GM12878 (cell line): ENCODE data around the gene MYO9B. TPM values are rescaled to one million over a fixed set of nuclear protein-coding genes. Genes with fewer than 3 reads are reported as not detected.

Experiments
- BCL11A ChIP-seq: IDR thresholded peaks from 2 replicates; pipeline ENCODE4 v1.6.1; 2011; ENCODE audit warnings: low read depth, low read length
- CBX5 ChIP-seq: sonication (generic); IDR thresholded peaks from 2 replicates; pipeline ENCODE4 v1.6.1; 2016; ENCODE audit warnings: low read depth, moderate library complexity, mild to moderate bottlenecking, inconsistent platforms
- CEBPB ChIP-seq, 2 experiments: fragments of 150-350 bp in 1 of 2; IDR thresholded peaks; 2 replicates each; pipeline ENCODE4 v1.6.1; 2012 to 2014; ENCODE audit warnings: low read depth in 2 of 2, low read length in 2 of 2, borderline replicate concordance in 1 of 2, inconsistent platforms in 1 of 2
- CHD1 ChIP-seq: IDR thresholded peaks from 2 replicates; pipeline ENCODE4 v1.6.1; 2012; ENCODE audit warnings: low read depth, low read length, improper control_type of control experiment
- CREM ChIP-seq: IDR thresholded peaks from 2 replicates; pipeline ENCODE4 v1.6.1; 2014; ENCODE audit warnings: antibody characterized with exemption, low read depth
- EP300 ChIP-seq, 2 experiments: fragments of 150-350 bp in 1 of 2; IDR thresholded peaks; 2 replicates each; pipeline ENCODE4 v1.6.1; 2011 to 2012; ENCODE audit warnings: low read depth in 2 of 2, low read length in 2 of 2, borderline replicate concordance in 1 of 2, improper control_type of control experiment in 1 of 2, inconsistent platforms in 1 of 2; ENCODE audit not compliant: control insufficient read depth in 1 of 2
- ETV6 ChIP-seq, 2 experiments: fragments of 450-650 bp in 1 of 2; IDR thresholded peaks in 1 of 2; conservative IDR thresholded peaks in 1 of 2; 2 replicates each; pipeline ENCODE4 v1.6.1; 2014; ENCODE audit warnings: antibody characterized with exemption in 1 of 2, borderline replicate concordance in 1 of 2, low read depth in 1 of 2, mild to moderate bottlenecking in 1 of 2, moderate library complexity in 1 of 2
- HDGF ChIP-seq: fragments of 450-650 bp; IDR thresholded peaks from 2 replicates; pipeline ENCODE4 v1.6.1; 2016; ENCODE audit warnings: antibody characterized with exemption
- KLF5 ChIP-seq: fragments of 450-650 bp; IDR thresholded peaks from 2 replicates; pipeline ENCODE4 v1.6.1; 2014; ENCODE audit warnings: mild to moderate bottlenecking; ENCODE audit not compliant: partially characterized antibody
- NFYA ChIP-seq: IDR thresholded peaks from 2 replicates; pipeline ENCODE4 v1.6.1; 2011; ENCODE audit warnings: low read depth, mild to moderate bottlenecking, low read length, improper control_type of control experiment, borderline replicate concordance
- NR2C1 ChIP-seq: fragments of 450-650 bp; IDR thresholded peaks from 2 replicates; pipeline ENCODE4 v1.6.1; 2017; ENCODE audit warnings: antibody characterized with exemption, mild to moderate bottlenecking, moderate library complexity
- POLR2AphosphoS2 ChIP-seq: IDR thresholded peaks from 2 replicates; pipeline ENCODE4 v1.6.1; 2011; ENCODE audit warnings: low read depth, mild to moderate bottlenecking, low read length, improper control_type of control experiment, moderate library complexity
- SMARCA5 ChIP-seq: fragments of 450-650 bp; IDR thresholded peaks from 2 replicates; pipeline ENCODE4 v1.6.1; 2017; ENCODE audit warnings: mild to moderate bottlenecking
- SUZ12 ChIP-seq: fragments of 200-600 bp; sonication (generic); IDR thresholded peaks from one replicate; pipeline ENCODE4 v1.6.1; 2018; ENCODE audit warnings: antibody characterized with exemption, mild to moderate bottlenecking; ENCODE audit not compliant: unreplicated experiment
- ZNF217 ChIP-seq: fragments of 450-650 bp; IDR thresholded peaks from 2 replicates; pipeline ENCODE4 v1.6.1; 2017; ENCODE audit warnings: antibody characterized with exemption, mild to moderate bottlenecking
- polyA plus RNA-seq, 11 experiments: library from polyadenylated mRNA; depleted of rRNA in 4 of 11; unstranded in 6 of 11; stranded (reverse) in 5 of 11; fragments of >200 nt; fragmentation: Nextera tagmentation in 4 of 11; fragmentation: Illumina TruSeq in 1 of 11; extraction: Ambion mirVana in 4 of 11; extraction: Trizol in 1 of 11; gene quantifications; 1 replicate in 1 of 11; 2 replicates in 10 of 11; pipeline versions ENCODE4 v1.2.1 to v1.2.3, GENCODE V29; 2011 to 2016; ENCODE audit warnings: inconsistent platforms in 2 of 11, missing spikeins in 2 of 11, low read depth in 1 of 11
- total RNA-seq, 4 experiments: library from RNA; depleted of rRNA in 3 of 4; stranded (reverse); fragments of >200 nt in 3 of 4; fragmentation: Illumina TruSeq in 1 of 4; extraction: Trizol in 1 of 4; gene quantifications; 2 replicates each; pipeline versions ENCODE4 v1.2.1 to v1.2.3, GENCODE V29; 2013 to 2021
- TF ChIP-seq, protein P1 (sequence below): IDR thresholded peaks from 2 replicates; pipeline ENCODE4 v1.6.1; 2012; ENCODE audit warnings: low read depth, low read length, improper control_type of control experiment
- TF ChIP-seq, protein P2 (sequence below): fragments of 450-650 bp; conservative IDR thresholded peaks from 2 replicates; pipeline ENCODE4 v1.6.1; 2017; ENCODE audit warnings: mild to moderate bottlenecking, moderate library complexity
- TF ChIP-seq, protein P3 (sequence below): IDR thresholded peaks from 2 replicates; pipeline ENCODE4 v1.6.1; 2012; ENCODE audit warnings: improper control_type of control experiment, low read depth, low read length; ENCODE audit not compliant: insufficient replicate concordance
- TF ChIP-seq, protein P4 (sequence below), 3 experiments: IDR thresholded peaks in 2 of 3; conservative IDR thresholded peaks in 1 of 3; 2 replicates each; pipeline ENCODE4 v1.5.1; 2011; ENCODE audit warnings: low read depth in 3 of 3, low read length in 3 of 3, mild to moderate bottlenecking in 3 of 3, control low read depth in 2 of 3, moderate library complexity in 2 of 3, inconsistent platforms in 1 of 3, mixed read lengths in 1 of 3; ENCODE audit not compliant: control insufficient read depth in 2 of 3, insufficient read depth in 1 of 3; ENCODE audit errors: extremely low read depth in 1 of 3

Gene MYO9B
- total and polyA plus RNA-seq, 10 of the 15 experiments (the other 5 are each of a cell fraction or from before 2014, with no cell fraction given) = 5.4 to 165 (median 45.8) TPM

DNA sequence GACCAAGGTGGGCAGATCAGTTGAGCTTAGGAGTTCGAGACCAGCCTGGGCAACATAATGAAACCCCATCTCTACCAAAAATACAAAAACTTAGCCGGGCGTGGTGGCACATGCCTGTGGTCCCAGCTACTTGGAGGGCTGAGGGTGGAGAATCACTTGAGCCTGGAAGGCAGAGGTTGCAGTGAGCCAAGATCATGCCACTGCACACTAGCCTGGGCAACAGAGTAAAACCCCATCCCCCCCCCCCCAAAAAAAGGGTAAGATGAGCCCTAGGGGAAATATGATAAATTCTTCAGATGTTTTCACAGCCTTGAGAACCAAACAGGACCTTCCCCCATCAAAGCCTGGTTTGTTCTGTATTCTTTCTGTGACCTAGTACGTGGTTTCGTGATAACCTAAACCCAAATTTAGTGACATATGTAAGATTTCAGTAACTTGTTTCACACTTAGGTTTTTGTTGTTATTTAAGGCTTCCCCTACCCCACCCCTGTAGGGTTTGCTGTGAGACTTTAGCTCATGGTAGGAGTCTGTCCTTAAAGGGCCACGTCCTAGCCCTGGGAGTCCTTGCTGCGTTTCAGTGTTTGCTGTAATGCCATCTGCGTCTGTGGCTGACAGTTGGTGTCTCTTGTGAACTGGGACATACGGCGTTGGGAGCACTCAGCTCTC is 49.6 kb downstream of the MYO9B start (continued):
- TF ChIP-seq, protein P1, sequence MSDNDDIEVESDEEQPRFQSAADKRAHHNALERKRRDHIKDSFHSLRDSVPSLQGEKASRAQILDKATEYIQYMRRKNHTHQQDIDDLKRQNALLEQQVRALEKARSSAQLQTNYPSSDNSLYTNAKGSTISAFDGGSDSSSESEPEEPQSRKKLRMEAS = no peak
- TF ChIP-seq CHD1 (no peak), CBX5 (no peak), HDGF (no peak), CREM (peak; percentile 87), NFYA (no peak), SUZ12 (no peak), CEBPB (IDR thresholded peaks at IDR 0.05; ENCODE audit: borderline replicate concordance in 1 of 2, low read depth in 2 of 2, low read length in 2 of 2) (no peak), SMARCA5 (no peak), BCL11A (peak; percentile 59; the same call in 1 of the 2 replicates), ZNF217 (0 out of 2 replicates have a peak, but pooled peaks have one; percentile 43), KLF5 (peak; percentile 43), ETV6 (conservative IDR thresholded peaks at IDR 0.05 in 1 of 2, IDR thresholded peaks at IDR 0.05 in 1 of 2; ENCODE audit: borderline replicate concordance in 1 of 2, low read depth in 1 of 2) (no peak), EP300 (IDR thresholded peaks at IDR 0.05; ENCODE audit: borderline replicate concordance in 1 of 2, control insufficient read depth in 1 of 2, low read depth in 2 of 2, low read length in 2 of 2) (peak; percentile 70 to 92), NR2C1 (peak; percentile 39; the same call in 1 of the 2 replicates), POLR2AphosphoS2 (no peak)
- TF ChIP-seq, protein P2, sequence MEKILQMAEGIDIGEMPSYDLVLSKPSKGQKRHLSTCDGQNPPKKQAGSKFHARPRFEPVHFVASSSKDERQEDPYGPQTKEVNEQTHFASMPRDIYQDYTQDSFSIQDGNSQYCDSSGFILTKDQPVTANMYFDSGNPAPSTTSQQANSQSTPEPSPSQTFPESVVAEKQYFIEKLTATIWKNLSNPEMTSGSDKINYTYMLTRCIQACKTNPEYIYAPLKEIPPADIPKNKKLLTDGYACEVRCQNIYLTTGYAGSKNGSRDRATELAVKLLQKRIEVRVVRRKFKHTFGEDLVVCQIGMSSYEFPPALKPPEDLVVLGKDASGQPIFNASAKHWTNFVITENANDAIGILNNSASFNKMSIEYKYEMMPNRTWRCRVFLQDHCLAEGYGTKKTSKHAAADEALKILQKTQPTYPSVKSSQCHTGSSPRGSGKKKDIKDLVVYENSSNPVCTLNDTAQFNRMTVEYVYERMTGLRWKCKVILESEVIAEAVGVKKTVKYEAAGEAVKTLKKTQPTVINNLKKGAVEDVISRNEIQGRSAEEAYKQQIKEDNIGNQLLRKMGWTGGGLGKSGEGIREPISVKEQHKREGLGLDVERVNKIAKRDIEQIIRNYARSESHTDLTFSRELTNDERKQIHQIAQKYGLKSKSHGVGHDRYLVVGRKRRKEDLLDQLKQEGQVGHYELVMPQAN = no peak
- TF ChIP-seq, protein P3, sequence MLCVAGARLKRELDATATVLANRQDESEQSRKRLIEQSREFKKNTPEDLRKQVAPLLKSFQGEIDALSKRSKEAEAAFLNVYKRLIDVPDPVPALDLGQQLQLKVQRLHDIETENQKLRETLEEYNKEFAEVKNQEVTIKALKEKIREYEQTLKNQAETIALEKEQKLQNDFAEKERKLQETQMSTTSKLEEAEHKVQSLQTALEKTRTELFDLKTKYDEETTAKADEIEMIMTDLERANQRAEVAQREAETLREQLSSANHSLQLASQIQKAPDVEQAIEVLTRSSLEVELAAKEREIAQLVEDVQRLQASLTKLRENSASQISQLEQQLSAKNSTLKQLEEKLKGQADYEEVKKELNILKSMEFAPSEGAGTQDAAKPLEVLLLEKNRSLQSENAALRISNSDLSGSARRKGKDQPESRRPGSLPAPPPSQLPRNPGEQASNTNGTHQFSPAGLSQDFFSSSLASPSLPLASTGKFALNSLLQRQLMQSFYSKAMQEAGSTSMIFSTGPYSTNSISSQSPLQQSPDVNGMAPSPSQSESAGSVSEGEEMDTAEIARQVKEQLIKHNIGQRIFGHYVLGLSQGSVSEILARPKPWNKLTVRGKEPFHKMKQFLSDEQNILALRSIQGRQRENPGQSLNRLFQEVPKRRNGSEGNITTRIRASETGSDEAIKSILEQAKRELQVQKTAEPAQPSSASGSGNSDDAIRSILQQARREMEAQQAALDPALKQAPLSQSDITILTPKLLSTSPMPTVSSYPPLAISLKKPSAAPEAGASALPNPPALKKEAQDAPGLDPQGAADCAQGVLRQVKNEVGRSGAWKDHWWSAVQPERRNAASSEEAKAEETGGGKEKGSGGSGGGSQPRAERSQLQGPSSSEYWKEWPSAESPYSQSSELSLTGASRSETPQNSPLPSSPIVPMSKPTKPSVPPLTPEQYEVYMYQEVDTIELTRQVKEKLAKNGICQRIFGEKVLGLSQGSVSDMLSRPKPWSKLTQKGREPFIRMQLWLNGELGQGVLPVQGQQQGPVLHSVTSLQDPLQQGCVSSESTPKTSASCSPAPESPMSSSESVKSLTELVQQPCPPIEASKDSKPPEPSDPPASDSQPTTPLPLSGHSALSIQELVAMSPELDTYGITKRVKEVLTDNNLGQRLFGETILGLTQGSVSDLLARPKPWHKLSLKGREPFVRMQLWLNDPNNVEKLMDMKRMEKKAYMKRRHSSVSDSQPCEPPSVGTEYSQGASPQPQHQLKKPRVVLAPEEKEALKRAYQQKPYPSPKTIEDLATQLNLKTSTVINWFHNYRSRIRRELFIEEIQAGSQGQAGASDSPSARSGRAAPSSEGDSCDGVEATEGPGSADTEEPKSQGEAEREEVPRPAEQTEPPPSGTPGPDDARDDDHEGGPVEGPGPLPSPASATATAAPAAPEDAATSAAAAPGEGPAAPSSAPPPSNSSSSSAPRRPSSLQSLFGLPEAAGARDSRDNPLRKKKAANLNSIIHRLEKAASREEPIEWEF = peak; percentile 94
- TF ChIP-seq, protein P4, sequence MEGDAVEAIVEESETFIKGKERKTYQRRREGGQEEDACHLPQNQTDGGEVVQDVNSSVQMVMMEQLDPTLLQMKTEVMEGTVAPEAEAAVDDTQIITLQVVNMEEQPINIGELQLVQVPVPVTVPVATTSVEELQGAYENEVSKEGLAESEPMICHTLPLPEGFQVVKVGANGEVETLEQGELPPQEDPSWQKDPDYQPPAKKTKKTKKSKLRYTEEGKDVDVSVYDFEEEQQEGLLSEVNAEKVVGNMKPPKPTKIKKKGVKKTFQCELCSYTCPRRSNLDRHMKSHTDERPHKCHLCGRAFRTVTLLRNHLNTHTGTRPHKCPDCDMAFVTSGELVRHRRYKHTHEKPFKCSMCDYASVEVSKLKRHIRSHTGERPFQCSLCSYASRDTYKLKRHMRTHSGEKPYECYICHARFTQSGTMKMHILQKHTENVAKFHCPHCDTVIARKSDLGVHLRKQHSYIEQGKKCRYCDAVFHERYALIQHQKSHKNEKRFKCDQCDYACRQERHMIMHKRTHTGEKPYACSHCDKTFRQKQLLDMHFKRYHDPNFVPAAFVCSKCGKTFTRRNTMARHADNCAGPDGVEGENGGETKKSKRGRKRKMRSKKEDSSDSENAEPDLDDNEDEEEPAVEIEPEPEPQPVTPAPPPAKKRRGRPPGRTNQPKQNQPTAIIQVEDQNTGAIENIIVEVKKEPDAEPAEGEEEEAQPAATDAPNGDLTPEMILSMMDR (IDR thresholded peaks at IDR 0.05 in 2 of 3, conservative IDR thresholded peaks at IDR 0.05 in 1 of 3; ENCODE audit: control insufficient read depth in 2 of 3, extremely low read depth in 1 of 3, insufficient read depth in 1 of 3, low read depth in 3 of 3, low read length in 3 of 3) = no peak
